GM12892 (cell line): ENCODE results near the gene FBXO21.

Experiments
- DNase-seq: peaks from one replicate; pipeline ENCODE4 v3.0.0; 2011; ENCODE audit not compliant: insufficient read length
- FAIRE-seq: peaks from 2 replicates; lab custom pipeline; 2011; peaks lifted over from hg19 to GRCh38; lab: Jason Lieb, UNC
- POLR2A ChIP-seq: IDR thresholded peaks from 2 replicates; pipeline ENCODE4 v1.6.1; 2011; ENCODE audit warnings: low read depth, low read length, control low read depth
- POLR2AphosphoS5 ChIP-seq: IDR thresholded peaks from 2 replicates; pipeline ENCODE4 v1.6.1; 2011; ENCODE audit warnings: low read depth, low read length, control low read depth
- TAF1 ChIP-seq: IDR thresholded peaks from 2 replicates; pipeline ENCODE4 v1.6.1; 2011; ENCODE audit warnings: low read depth, mild to moderate bottlenecking, control low read depth, low read length, borderline replicate concordance

The FBXO21 gene

GRCh38 chr12:117171499-117172162, 18.6 kb downstream of the FBXO21 start:
- no peak for TF ChIP-seq POLR2A
- no peak for TF ChIP-seq TAF1
- TF ChIP-seq POLR2AphosphoS5, result no peak
- FAIRE-seq (no peak), DNase-seq (no peak)

- FAIRE-seq, result no peak
Observed at GRCh38 chr12:117169548-117169947, 20.7 kb downstream of the FBXO21 start.

GRCh38 chr12:117168976-117169375, 21.3 kb downstream of the FBXO21 start:
- TF ChIP-seq POLR2AphosphoS5 (no peak), TAF1 (no peak), POLR2A (no peak)
- FAIRE-seq (no peak), DNase-seq (no peak)

More at GRCh38 chr12:117169548-117169947, 20.7 kb downstream of the FBXO21 start:
- TF ChIP-seq POLR2AphosphoS5, result no peak
- no peak for TF ChIP-seq POLR2A
- no peak for TF ChIP-seq TAF1
- no peak for DNase-seq

GRCh38 chr12:117167769-117168168, 22.5 kb downstream of the FBXO21 start:
- TF ChIP-seq TAF1, result no peak
- TF ChIP-seq POLR2A, result no peak
- TF ChIP-seq POLR2AphosphoS5, result no peak
- DNase-seq (no peak), FAIRE-seq (no peak)

- TF ChIP-seq POLR2A (no peak), POLR2AphosphoS5 (no peak), TAF1 (no peak)
- DNase-seq (no peak), FAIRE-seq (no peak)
Observed at GRCh38 chr12:117166107-117166506, 24.2 kb downstream of the FBXO21 start.

- FAIRE-seq (no peak), DNase-seq (no peak)
- TF ChIP-seq POLR2AphosphoS5 (no peak), POLR2A (no peak), TAF1 (no peak)
Observed at GRCh38 chr12:117165342-117165741, 24.9 kb downstream of the FBXO21 start.

- TF ChIP-seq POLR2AphosphoS5, result no peak
- TF ChIP-seq POLR2A, result no peak
- no peak for TF ChIP-seq TAF1
- FAIRE-seq (no peak), DNase-seq (no peak)
Observed at GRCh38 chr12:117162633-117163032, 27.6 kb downstream of the FBXO21 start.

- no peak for TF ChIP-seq POLR2AphosphoS5
- TF ChIP-seq POLR2A, result no peak
- no peak for TF ChIP-seq TAF1
- no peak for DNase-seq
- no peak for FAIRE-seq
Observed at GRCh38 chr12:117162167-117162539, 28.1 kb downstream of the FBXO21 start.

GRCh38 chr12:117161460-117162166, 28.7 kb downstream of the FBXO21 start:
- TF ChIP-seq POLR2A, result no peak
- no peak for TF ChIP-seq TAF1
- no peak for TF ChIP-seq POLR2AphosphoS5
- FAIRE-seq (no peak), DNase-seq (no peak)

- FAIRE-seq, result no peak
- no peak for TF ChIP-seq POLR2A
- no peak for TF ChIP-seq POLR2AphosphoS5
- no peak for TF ChIP-seq TAF1
- DNase-seq, result no peak
Observed at GRCh38 chr12:117159674-117160073, 30.6 kb downstream of the FBXO21 start.

- no peak for FAIRE-seq
- no peak for DNase-seq
- no peak for TF ChIP-seq TAF1
- TF ChIP-seq POLR2A, result no peak
- TF ChIP-seq POLR2AphosphoS5, result no peak
Observed at GRCh38 chr12:117158911-117159553, 31.2 kb downstream of the FBXO21 start.

GRCh38 chr12:117158096-117158495, 32.2 kb downstream of the FBXO21 start:
- DNase-seq, result no peak
- TF ChIP-seq TAF1 (no peak), POLR2A (no peak), POLR2AphosphoS5 (no peak)
- no peak for FAIRE-seq
